ENCODE data around the gene TTC7B.

Gene TTC7B

DNA sequence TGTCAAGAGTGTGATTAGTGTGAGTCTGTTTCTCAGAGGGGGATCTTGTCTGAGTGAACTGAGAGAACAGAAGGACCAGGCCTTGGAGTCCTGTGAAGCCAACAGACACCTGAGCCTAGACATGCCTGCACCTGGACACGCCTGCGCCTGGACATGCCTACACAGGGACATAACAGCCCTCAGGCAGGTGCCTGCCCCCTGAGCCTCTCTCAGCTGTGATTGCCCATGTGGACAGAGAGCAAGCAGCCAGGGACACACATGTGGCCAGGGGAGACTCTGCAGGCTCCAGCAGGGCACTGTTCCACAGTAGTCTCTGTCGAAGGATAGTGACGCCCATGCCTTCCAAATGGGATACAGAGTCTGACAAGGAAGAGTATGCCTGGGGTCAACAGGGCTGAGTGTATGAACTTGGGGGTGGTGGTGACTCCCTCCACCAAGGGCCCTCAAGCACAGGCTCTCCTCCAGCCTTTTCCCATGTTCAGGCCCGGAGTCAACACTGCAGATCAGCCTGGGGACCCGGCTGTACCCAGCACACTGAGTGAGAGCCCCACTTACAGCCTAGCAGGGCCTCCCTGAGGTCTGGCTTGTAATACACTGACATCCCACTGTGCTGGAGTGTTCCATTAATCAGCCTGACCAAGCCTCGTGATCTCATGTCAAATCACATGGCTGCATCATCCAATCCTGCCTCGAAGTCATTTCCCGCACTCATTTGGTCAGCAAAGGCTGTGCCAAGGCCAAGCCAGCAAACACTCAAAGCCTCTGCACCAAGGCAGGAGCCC is 246.4 kb downstream of the TTC7B start:
- Histone ChIP-seq H3K4me3 (replicated peaks; ENCODE audit: insufficient read depth, low read length) (no peak overlapping the region), H3K27me3 (ENCODE audit: insufficient read depth, poor library complexity, severe bottlenecking) (no peaks in the 10 kb centered on the region), H3K27ac (replicated peaks) (no peak overlapping the region)
- TF ChIP-seq POLR2AphosphoS5 (IDR thresholded peaks at IDR 0.05; ENCODE audit: low read depth) (no peak), GABPA (IDR thresholded peaks at IDR 0.05; ENCODE audit: low read depth) (no peak), SPI1 (IDR thresholded peaks at IDR 0.05; ENCODE audit: borderline replicate concordance, low read depth) (no peak)
- TF ChIP-seq, protein P1, sequence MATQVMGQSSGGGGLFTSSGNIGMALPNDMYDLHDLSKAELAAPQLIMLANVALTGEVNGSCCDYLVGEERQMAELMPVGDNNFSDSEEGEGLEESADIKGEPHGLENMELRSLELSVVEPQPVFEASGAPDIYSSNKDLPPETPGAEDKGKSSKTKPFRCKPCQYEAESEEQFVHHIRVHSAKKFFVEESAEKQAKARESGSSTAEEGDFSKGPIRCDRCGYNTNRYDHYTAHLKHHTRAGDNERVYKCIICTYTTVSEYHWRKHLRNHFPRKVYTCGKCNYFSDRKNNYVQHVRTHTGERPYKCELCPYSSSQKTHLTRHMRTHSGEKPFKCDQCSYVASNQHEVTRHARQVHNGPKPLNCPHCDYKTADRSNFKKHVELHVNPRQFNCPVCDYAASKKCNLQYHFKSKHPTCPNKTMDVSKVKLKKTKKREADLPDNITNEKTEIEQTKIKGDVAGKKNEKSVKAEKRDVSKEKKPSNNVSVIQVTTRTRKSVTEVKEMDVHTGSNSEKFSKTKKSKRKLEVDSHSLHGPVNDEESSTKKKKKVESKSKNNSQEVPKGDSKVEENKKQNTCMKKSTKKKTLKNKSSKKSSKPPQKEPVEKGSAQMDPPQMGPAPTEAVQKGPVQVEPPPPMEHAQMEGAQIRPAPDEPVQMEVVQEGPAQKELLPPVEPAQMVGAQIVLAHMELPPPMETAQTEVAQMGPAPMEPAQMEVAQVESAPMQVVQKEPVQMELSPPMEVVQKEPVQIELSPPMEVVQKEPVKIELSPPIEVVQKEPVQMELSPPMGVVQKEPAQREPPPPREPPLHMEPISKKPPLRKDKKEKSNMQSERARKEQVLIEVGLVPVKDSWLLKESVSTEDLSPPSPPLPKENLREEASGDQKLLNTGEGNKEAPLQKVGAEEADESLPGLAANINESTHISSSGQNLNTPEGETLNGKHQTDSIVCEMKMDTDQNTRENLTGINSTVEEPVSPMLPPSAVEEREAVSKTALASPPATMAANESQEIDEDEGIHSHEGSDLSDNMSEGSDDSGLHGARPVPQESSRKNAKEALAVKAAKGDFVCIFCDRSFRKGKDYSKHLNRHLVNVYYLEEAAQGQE (IDR thresholded peaks at IDR 0.05; ENCODE audit: insufficient replicate concordance, low read depth): no peak
- TF ChIP-seq, protein P2, sequence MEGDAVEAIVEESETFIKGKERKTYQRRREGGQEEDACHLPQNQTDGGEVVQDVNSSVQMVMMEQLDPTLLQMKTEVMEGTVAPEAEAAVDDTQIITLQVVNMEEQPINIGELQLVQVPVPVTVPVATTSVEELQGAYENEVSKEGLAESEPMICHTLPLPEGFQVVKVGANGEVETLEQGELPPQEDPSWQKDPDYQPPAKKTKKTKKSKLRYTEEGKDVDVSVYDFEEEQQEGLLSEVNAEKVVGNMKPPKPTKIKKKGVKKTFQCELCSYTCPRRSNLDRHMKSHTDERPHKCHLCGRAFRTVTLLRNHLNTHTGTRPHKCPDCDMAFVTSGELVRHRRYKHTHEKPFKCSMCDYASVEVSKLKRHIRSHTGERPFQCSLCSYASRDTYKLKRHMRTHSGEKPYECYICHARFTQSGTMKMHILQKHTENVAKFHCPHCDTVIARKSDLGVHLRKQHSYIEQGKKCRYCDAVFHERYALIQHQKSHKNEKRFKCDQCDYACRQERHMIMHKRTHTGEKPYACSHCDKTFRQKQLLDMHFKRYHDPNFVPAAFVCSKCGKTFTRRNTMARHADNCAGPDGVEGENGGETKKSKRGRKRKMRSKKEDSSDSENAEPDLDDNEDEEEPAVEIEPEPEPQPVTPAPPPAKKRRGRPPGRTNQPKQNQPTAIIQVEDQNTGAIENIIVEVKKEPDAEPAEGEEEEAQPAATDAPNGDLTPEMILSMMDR (IDR thresholded peaks at IDR 0.05; ENCODE audit: insufficient read depth, low read length): no peak
- no peak for DNase-seq (ENCODE audit: low read depth in 1 of 2, low spot score in 1 of 2)

DNA sequence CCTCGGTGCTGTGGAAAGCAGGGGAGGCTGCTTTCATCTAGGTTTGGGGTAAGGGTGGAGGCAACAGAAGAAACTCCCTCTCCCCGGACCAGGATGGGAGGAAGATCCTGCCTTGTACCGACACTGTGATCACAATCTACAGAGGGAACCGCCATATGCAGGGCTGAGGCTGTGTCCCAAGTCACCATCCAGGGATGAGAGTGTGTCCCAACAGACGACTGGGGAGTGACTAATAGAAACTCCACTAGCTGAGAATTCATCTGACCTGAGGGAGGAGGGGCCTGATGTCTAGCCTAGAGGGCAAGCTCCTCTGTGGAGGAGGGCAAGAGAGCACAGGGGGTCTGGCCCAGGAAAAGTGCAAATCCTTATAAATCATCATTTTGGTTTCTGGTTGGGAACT is 247.0 kb downstream of the TTC7B start:
- H3K4me3 ChIP-seq (replicated peaks; ENCODE audit: insufficient read depth, low read length): no peak overlapping the region
- no peak for DNase-seq (ENCODE audit: low read depth in 1 of 2, low spot score in 1 of 2)
- no peak overlapping the region for H3K27ac ChIP-seq (replicated peaks)
- H3K27me3 ChIP-seq (ENCODE audit: insufficient read depth, poor library complexity, severe bottlenecking): no peaks in the 10 kb centered on the region
- TF ChIP-seq POLR2AphosphoS5 (IDR thresholded peaks at IDR 0.05; ENCODE audit: low read depth) (no peak), GABPA (IDR thresholded peaks at IDR 0.05; ENCODE audit: low read depth) (no peak), SPI1 (IDR thresholded peaks at IDR 0.05; ENCODE audit: borderline replicate concordance, low read depth) (no peak)
- TF ChIP-seq, protein P2 (IDR thresholded peaks at IDR 0.05; ENCODE audit: insufficient read depth, low read length): no peak
- TF ChIP-seq, protein P1 (IDR thresholded peaks at IDR 0.05; ENCODE audit: insufficient replicate concordance, low read depth): no peak

DNA sequence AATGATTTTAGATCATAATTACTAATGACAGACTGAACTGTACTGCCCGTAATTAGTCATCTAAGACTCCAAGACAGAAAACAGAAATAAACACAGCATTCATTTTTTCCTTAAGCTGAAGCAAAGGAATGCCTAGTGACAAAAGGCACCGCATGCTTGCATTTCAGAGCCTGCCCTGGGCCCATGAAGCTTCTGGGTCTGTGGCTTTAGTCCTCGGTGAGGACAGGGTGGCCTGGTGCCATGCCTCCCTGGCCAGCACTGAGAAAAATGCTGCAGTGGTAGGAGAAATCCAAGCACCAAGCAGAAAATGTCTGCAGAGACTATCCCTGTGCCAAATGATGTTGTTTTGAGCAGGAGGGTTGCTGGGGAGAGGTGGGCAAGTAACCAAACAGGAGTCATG is 247.8 kb downstream of the TTC7B start:
- TF ChIP-seq, protein P2 (IDR thresholded peaks at IDR 0.05; ENCODE audit: insufficient read depth, low read length): no peak
- TF ChIP-seq SPI1 (IDR thresholded peaks at IDR 0.05; ENCODE audit: borderline replicate concordance, low read depth) (no peak), GABPA (IDR thresholded peaks at IDR 0.05; ENCODE audit: low read depth) (no peak), POLR2AphosphoS5 (IDR thresholded peaks at IDR 0.05; ENCODE audit: low read depth) (no peak)
- TF ChIP-seq, protein P1 (IDR thresholded peaks at IDR 0.05; ENCODE audit: insufficient replicate concordance, low read depth): no peak
- Histone ChIP-seq H3K27ac (replicated peaks) (no peak overlapping the region), H3K4me3 (replicated peaks; ENCODE audit: insufficient read depth, low read length) (no peak overlapping the region), H3K27me3 (ENCODE audit: insufficient read depth, poor library complexity, severe bottlenecking) (no peaks in the 10 kb centered on the region)
- DNase-seq (ENCODE audit: low read depth in 1 of 2, low spot score in 1 of 2): no peak

All from HL-60 (cell line).